Lower lobe of right lung (tissue), 2 donors: ENCODE measurements around the gene MARCHF3. TPM values are rescaled to one million over a fixed set of nuclear protein-coding genes. Genes with fewer than 3 reads are reported as not detected.

ENCODE experiments used
- ATAC-seq, 2 donors: fragments of 200-7000 bp; cut with Tn5 transposase; one replicate each; pipeline ENCODE4 v1.9.1; 2020 to 2022; ENCODE audit warnings: mild to moderate bottlenecking in 2 of 2, moderate library complexity in 2 of 2
- DNase-seq: peaks from one replicate; pipeline ENCODE4 v3.0.0-alpha.2; 2020
- H3K27ac ChIP-seq: fragments of 200-600 bp; one replicate; pipeline ENCODE4 v1.8.0; 2022
- H3K27me3 ChIP-seq: fragments of 200-600 bp; one replicate; pipeline ENCODE4 v1.8.0; 2022; ENCODE audit warnings: low read depth
- H3K36me3 ChIP-seq: fragments of 200-600 bp; one replicate; pipeline ENCODE4 v1.8.0; 2022; ENCODE audit warnings: mild to moderate bottlenecking
- H3K4me1 ChIP-seq: fragments of 200-600 bp; one replicate; pipeline ENCODE4 v1.8.0; 2022
- H3K4me3 ChIP-seq: fragments of 200-600 bp; one replicate; pipeline ENCODE4 v1.8.0; 2022; ENCODE audit warnings: mild to moderate bottlenecking
- H3K9me3 ChIP-seq: fragments of 200-600 bp; one replicate; pipeline ENCODE4 v1.8.0; 2022
- CTCF ChIP-seq: fragments of 200-600 bp; IDR thresholded peaks from one replicate; pipeline ENCODE4 v1.8.0; 2022; ENCODE audit warnings: antibody characterized with exemption, mild to moderate bottlenecking
- intact Hi-C: fragments of 100-400 bp; cut with DNase I; formaldehyde crosslinking; loops from one replicate; pipeline ENCODE4 v1.11.0; 2022
- total RNA-seq: library from RNA; stranded (reverse); fragmentation: NEBNext Ultra II Directional; extraction: Animal tissue kit (Norgen Biotek cat#: 25700); gene quantifications from one replicate; pipeline ENCODE4 v1.2.1, GENCODE V29; 2021
- donor health status: DM: no; HTN: yes; CAD: no; lungs with severe emphysema.

Gene MARCHF3
- total RNA-seq, 1 donor from 2014 or later, result 14.3 TPM

DNA sequence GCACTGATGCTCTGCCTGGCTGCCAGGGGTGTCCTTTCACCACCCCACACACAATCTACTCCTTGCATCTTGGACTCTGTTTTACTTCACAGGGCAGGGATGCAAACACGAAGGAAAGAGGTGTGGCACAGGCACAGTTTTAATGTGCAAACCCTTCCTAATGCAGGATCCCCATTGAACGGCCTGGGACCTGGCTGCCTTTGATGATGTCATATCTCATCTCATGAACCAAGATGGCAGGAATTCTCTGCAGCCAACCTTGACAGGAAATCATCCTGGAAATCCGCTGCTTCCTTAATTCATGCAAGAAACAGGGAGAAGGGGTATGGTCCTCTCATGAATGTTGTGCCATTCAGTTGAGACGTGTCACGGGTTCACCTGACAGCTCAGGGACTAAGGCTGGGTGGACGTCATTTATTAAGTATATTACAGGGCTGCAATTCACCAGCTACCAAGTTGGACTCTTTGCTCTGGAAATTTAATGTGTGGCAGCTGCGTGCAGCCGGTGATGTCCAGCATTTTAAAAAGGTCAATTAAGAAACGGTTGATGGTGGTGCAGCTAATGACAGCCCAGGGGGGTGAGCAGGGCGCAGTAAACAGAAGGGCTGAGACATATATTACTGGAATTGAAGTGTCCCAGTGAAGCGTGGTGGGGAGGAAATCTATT, 161.9 kb downstream of the MARCHF3 start:
- Histone ChIP-seq H3K9me3 (no peaks in the 10 kb centered on the region), H3K27ac (no peak overlapping the region), H3K36me3 (no peaks in the 10 kb centered on the region), H3K4me1 (no peaks in the 10 kb centered on the region), H3K4me3 (no peak overlapping the region), H3K27me3 (no peaks in the 10 kb centered on the region)
- no peak for TF ChIP-seq CTCF
- intact Hi-C loops, result no loop called here
- ATAC-seq, result no peak
- no peak for DNase-seq

GRCh38 chr5:126866851-126867636, 163.3 kb downstream of the MARCHF3 start:
- no peak for DNase-seq

DNA sequence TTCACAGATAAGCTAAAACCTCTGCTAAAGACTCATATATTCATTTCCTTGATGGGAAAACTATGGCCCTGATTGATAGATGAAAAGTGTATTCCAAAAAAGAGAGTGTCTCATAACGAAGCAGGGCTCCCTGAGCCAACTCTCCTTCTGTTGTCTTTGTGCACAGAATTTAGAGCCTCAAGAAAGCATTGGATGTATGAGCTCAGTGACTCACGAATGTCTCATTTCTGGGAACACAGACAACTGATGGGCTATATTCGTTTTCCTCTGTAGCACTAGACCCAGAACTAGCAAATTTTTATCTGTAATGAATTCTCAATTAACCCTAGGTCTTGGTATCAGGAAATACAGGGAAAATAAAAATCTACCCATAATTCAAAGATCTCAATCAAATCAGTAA, 165.1 kb downstream of the MARCHF3 start:
- H3K4me1 ChIP-seq, result no peaks in the 10 kb centered on the region
- no peak for TF ChIP-seq CTCF
- DNase-seq (no peak), ATAC-seq (no peak)
- intact Hi-C loops, result no loop called here
- H3K36me3 ChIP-seq, result no peaks in the 10 kb centered on the region
- no peaks in the 10 kb centered on the region for H3K9me3 ChIP-seq
- no peak overlapping the region for H3K4me3 ChIP-seq
- no peaks in the 10 kb centered on the region for H3K27me3 ChIP-seq
- no peak overlapping the region for H3K27ac ChIP-seq

More at GRCh38 chr5:126866851-126867636, 163.3 kb downstream of the MARCHF3 start:
- Histone ChIP-seq H3K9me3 (no peaks in the 10 kb centered on the region), H3K27ac (no peak overlapping the region), H3K27me3 (no peaks in the 10 kb centered on the region), H3K4me1 (no peaks in the 10 kb centered on the region), H3K36me3 (no peaks in the 10 kb centered on the region), H3K4me3 (no peak overlapping the region)
- no peak for ATAC-seq
- no peak for TF ChIP-seq CTCF
- intact Hi-C loops, result no loop called here

GRCh38 chr5:126864042-126864688, 166.2 kb downstream of the MARCHF3 start:
- DNase-seq, result no peak
- Histone ChIP-seq H3K4me1 (no peaks in the 10 kb centered on the region), H3K27me3 (no peaks in the 10 kb centered on the region), H3K36me3 (no peaks in the 10 kb centered on the region), H3K27ac (no peak overlapping the region), H3K9me3 (no peaks in the 10 kb centered on the region), H3K4me3 (no peak overlapping the region)
- no peak for ATAC-seq
- TF ChIP-seq CTCF, result no peak
- intact Hi-C loops, result no loop called here

DNA sequence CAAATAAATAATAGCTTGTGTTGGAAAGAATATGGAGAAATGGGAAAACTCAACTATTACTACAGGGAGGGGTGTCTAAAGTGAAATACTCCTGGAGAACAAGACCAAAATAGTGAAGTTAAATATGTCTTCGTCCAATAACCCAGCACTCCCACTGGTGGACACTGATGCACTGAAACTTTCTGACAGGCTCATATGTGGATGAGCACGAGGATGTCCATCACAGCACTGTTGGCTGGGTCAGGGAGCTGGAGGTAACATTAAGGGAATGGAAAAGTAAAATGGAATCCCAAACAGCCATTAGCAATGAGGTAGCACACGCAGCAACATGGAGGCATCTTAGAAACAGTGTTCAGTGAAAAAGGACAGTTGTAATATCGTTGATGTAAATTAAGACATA, 167.0 kb downstream of the MARCHF3 start:
- intact Hi-C loops, result no loop called here

More for the DNA sequence above, 167.0 kb downstream of the MARCHF3 start:
- TF ChIP-seq CTCF, result no peak
- H3K9me3 ChIP-seq, result no peaks in the 10 kb centered on the region
- H3K4me3 ChIP-seq, result no peak overlapping the region
- DNase-seq (no peak), ATAC-seq (no peak)
- no peaks in the 10 kb centered on the region for H3K36me3 ChIP-seq
- H3K27ac ChIP-seq, result no peak overlapping the region
- no peaks in the 10 kb centered on the region for H3K4me1 ChIP-seq
- no peaks in the 10 kb centered on the region for H3K27me3 ChIP-seq
